Panc1 (cell line): ENCODE measurements around the gene USP37. TPM values are rescaled to one million over a fixed set of nuclear protein-coding genes. Genes with fewer than 3 reads are reported as not detected.

Experiments
- ATAC-seq: fragments of 200-7000 bp; cut with Tn5 transposase; 2 replicates; pipeline ENCODE4 v1.9.1; 2020; ENCODE audit warnings: mild to moderate bottlenecking, moderate library complexity
- BruUV-seq: library from RNA; stranded (reverse); fragments of 400-500 nt; replicated peaks from 2 replicates; lab custom pipeline; 2021; lab: Mats Ljungman, UMichigan
- CTCF ChIA-PET: fragments of 300-600 bp; sonication (Branson Sonifier 250); formaldehyde crosslinking; loops from one replicate; lab custom pipeline; 2022; ENCODE audit warnings: antibody characterized with exemption; lab: Charles Lee
- POLR2A ChIA-PET: fragments of 300-600 bp; sonication (Branson Sonifier 250); formaldehyde crosslinking; loops from one replicate; lab custom pipeline; 2022; ENCODE audit warnings: antibody characterized with exemption; lab: Charles Lee
- DNase-seq: peaks from one replicate; pipeline ENCODE4 v3.0.0-alpha.2; 2010; ENCODE audit warnings: low read depth, low spot score
- H3K27ac ChIP-seq: 2 replicates; pipeline ENCODE4 v1.5.1; 2011; ENCODE audit warnings: mild to moderate bottlenecking, low read length, inconsistent platforms
- H3K27me3 ChIP-seq: fragments of 200-500 bp; sonication (Bioruptor generic); 2 replicates; pipeline ENCODE4 v1.6.0; 2014; ENCODE audit warnings: low read length, inconsistent platforms; ENCODE audit not compliant: control insufficient read depth, insufficient read depth
- H3K36me3 ChIP-seq: fragments of 200-500 bp; sonication (Bioruptor generic); 2 replicates; pipeline ENCODE4 v1.5.1; 2014; ENCODE audit warnings: inconsistent platforms, mild to moderate bottlenecking, low read length, moderate library complexity; ENCODE audit not compliant: control insufficient read depth, insufficient read depth
- H3K4me1 ChIP-seq: 2 replicates; pipeline ENCODE4 v1.5.1; 2011; ENCODE audit warnings: inconsistent platforms, mild to moderate bottlenecking, low read length, moderate library complexity; ENCODE audit not compliant: control insufficient read depth, insufficient read depth
- H3K4me3 ChIP-seq, 2 experiments: 2 replicates each; pipeline ENCODE4 v1.5.1; 2011 to 2012; ENCODE audit warnings: low read depth in 2 of 2, low read length in 2 of 2, mild to moderate bottlenecking in 2 of 2, inconsistent platforms in 1 of 2, moderate library complexity in 1 of 2
- H3K9me3 ChIP-seq: fragments of 200-500 bp; sonication (Bioruptor generic); 2 replicates; pipeline ENCODE4 v1.5.1; 2014; ENCODE audit warnings: low read depth, mild to moderate bottlenecking, inconsistent platforms, low read length, moderate library complexity; ENCODE audit not compliant: control insufficient read depth, insufficient read depth
- CTCF ChIP-seq: fragments of 450-650 bp; IDR thresholded peaks from 2 replicates; pipeline ENCODE4 v1.5.1; 2017; ENCODE audit warnings: mild to moderate bottlenecking
- POLR2AphosphoS5 ChIP-seq: IDR thresholded peaks from 2 replicates; pipeline ENCODE4 v1.6.1; 2012; ENCODE audit warnings: mild to moderate bottlenecking, low read depth, low read length, moderate library complexity
- REST ChIP-seq, 2 experiments: IDR thresholded peaks; 2 replicates each; pipeline ENCODE4 v1.6.1; 2011 to 2012; ENCODE audit warnings: low read depth in 2 of 2, control low read depth in 1 of 2, low read length in 1 of 2, mild to moderate bottlenecking in 1 of 2, moderate library complexity in 1 of 2; ENCODE audit not compliant: insufficient read depth in 1 of 2
- SIN3A ChIP-seq: IDR thresholded peaks from 2 replicates; pipeline ENCODE4 v1.6.1; 2012; ENCODE audit warnings: low read depth, mild to moderate bottlenecking, low read length, moderate library complexity, borderline replicate concordance; ENCODE audit not compliant: insufficient read depth
- TCF7L2 ChIP-seq: IDR thresholded peaks from 2 replicates; pipeline ENCODE4 v1.6.1; 2011; ENCODE audit warnings: mild to moderate bottlenecking, low read depth, low read length, inconsistent platforms
- in situ Hi-C: cut with HindIII; loops from 2 replicates; pipeline ENCODE4 v1.10.0; 2016; ENCODE audit warnings: low sequenced_read_pairs, low pct_unique_long_range_greater_than_20kb
- intact Hi-C: fragments of 100-400 bp; cut with micrococcal nuclease; formaldehyde crosslinking; loops from one replicate; pipeline ENCODE4 v1.10.0; 2022; ENCODE audit not compliant: unreplicated experiment
- total RNA-seq: library from RNA; stranded (reverse); gene quantifications from one replicate; pipeline ENCODE4 v1.2.1, GENCODE V29; 2021; ENCODE audit not compliant: unreplicated experiment

Gene USP37
- total RNA-seq, 1 experiment from 2014 or later, result 19.2 TPM

- no peak overlapping the region for H3K27ac ChIP-seq
- peaks cover 25% of the 10 kb centered on the region for H3K36me3 ChIP-seq
- in situ Hi-C loops, result no loop called here
- no peak for TF ChIP-seq POLR2AphosphoS5
- no peak for TF ChIP-seq SIN3A
- TF ChIP-seq REST (IDR thresholded peaks at IDR 0.05; ENCODE audit: insufficient read depth in 1 of 2, low read depth in 2 of 2, low read length in 1 of 2), result no peak
- TF ChIP-seq CTCF, result no peak
- TF ChIP-seq TCF7L2, result no peak
- no peaks in the 10 kb centered on the region for H3K4me1 ChIP-seq
- ChIA-PET POLR2A (no interaction called here), CTCF (no interaction called here)
- DNase-seq, result no peak
- H3K4me3 ChIP-seq, result no peak overlapping the region
- no peaks in the 10 kb centered on the region for H3K27me3 ChIP-seq
- H3K9me3 ChIP-seq, result no peaks in the 10 kb centered on the region
- BruUV-seq, result no TSS peak
- intact Hi-C loops, result no loop called here
- ATAC-seq, result no peak
These were observed 9.2 kb downstream of the USP37 start for GRCh38 chr2:218558986-218559385.

- no peaks in the 10 kb centered on the region for H3K27me3 ChIP-seq
- in situ Hi-C loops, result no loop called here
- H3K27ac ChIP-seq, result no peak overlapping the region
- H3K9me3 ChIP-seq, result no peaks in the 10 kb centered on the region
- no peaks in the 10 kb centered on the region for H3K4me1 ChIP-seq
- intact Hi-C loops, result no loop called here
- ChIA-PET POLR2A (no interaction called here), CTCF (no interaction called here)
- no peak for TF ChIP-seq CTCF
- TF ChIP-seq REST (IDR thresholded peaks at IDR 0.05; ENCODE audit: insufficient read depth in 1 of 2, low read depth in 2 of 2, low read length in 1 of 2), result no peak
- TF ChIP-seq SIN3A, result no peak
- no peak overlapping the region for H3K4me3 ChIP-seq
- DNase-seq (no peak), ATAC-seq (no peak)
- peaks cover 26% of the 10 kb centered on the region for H3K36me3 ChIP-seq
- BruUV-seq, result no TSS peak
These were observed 10.2 kb downstream of the USP37 start for GRCh38 chr2:218557941-218558340.
